A172 (cell line): Measurements from ENCODE around the gene TFDP3. TPM values are rescaled to one million over a fixed set of nuclear protein-coding genes. Genes with fewer than 3 reads are reported as not detected.
A peak's percentile ranks its signal among the peaks of the same experiment; 100 is the strongest.

ENCODE experiments used
- DNase-seq: peaks from one replicate; pipeline ENCODE4 v3.0.0-alpha.2; 2015; ENCODE audit warnings: low spot score
- total RNA-seq: library from RNA; depleted of rRNA; stranded (reverse); fragments of >200 nt; shearing (Covaris generic); gene quantifications from 2 replicates; pipeline ENCODE4 v1.2.3, GENCODE V29; 2014; rRNA removed

The TFDP3 gene
- not detected in 2 replicates for total RNA-seq

DNA sequence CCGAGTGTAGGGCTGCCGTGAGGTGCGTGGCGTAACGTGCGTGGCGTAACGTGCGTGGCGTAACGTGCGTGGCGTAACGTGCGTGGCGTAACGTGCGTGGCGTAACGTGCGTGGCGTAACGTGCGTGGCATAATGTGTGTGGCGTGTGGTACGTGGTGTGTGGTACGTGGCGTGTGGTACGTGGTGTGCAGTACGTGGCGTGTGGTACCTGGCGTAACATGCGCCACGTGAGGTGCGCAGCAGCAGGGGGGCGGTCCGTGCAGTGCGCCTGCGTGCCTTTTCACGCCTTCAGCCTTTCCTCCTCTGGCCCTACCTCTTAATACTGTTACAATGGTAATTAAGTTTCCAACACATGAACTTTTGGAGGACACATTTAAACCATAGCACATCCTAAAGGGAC, at the start of gene TFDP3:
Gene TFDP3, minus strand, starts transcription at position 26 of the 400 bp plus-strand sequence. CDS start 95 bp downstream, outside the sequence.
- no peak for DNase-seq

GRCh38 chrX:133267621-133268020, 49.5 kb upstream of the TFDP3 start:
- no peak for DNase-seq

DNA sequence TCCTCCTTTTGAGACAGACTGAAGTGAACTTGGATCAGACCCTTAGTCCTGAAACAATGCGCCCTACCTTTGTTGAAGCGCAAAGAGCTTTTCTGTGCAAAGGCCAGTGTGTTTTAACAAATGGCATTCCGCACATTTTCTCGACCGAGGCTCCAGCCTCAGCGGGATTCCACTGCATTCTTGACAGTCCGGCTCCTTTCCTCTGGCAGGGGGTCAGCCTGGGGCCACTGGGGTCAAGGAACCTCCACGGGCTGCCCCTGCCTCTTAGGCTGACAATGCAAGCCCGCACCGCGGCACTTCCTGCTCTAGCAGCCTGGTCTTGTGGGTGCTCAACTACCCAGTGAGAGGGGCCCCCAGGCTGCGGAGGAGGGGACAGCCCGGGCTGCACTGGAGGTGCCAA, 47.2 kb upstream of the TFDP3 start:
- no peak for DNase-seq

GRCh38 chrX:133258481-133258880, 40.3 kb upstream of the TFDP3 start:
- DNase-seq: peak; percentile 23

GRCh38 chrX:133254666-133255065, 36.5 kb upstream of the TFDP3 start:
- peak; percentile 18 for DNase-seq

GRCh38 chrX:133251204-133251603, 33.0 kb upstream of the TFDP3 start:
- DNase-seq: no peak

GRCh38 chrX:133250184-133251100, 32.3 kb upstream of the TFDP3 start:
- no peak for DNase-seq

GRCh38 chrX:133249266-133250058, 31.3 kb upstream of the TFDP3 start:
- DNase-seq: no peak

GRCh38 chrX:133248177-133248576, 30.0 kb upstream of the TFDP3 start:
- DNase-seq: no peak

GRCh38 chrX:133246921-133247320, 28.8 kb upstream of the TFDP3 start:
- no peak for DNase-seq

GRCh38 chrX:133235830-133236229, 17.7 kb upstream of the TFDP3 start:
- DNase-seq: no peak

GRCh38 chrX:133232331-133232730, 14.2 kb upstream of the TFDP3 start:
- no peak for DNase-seq

DNA sequence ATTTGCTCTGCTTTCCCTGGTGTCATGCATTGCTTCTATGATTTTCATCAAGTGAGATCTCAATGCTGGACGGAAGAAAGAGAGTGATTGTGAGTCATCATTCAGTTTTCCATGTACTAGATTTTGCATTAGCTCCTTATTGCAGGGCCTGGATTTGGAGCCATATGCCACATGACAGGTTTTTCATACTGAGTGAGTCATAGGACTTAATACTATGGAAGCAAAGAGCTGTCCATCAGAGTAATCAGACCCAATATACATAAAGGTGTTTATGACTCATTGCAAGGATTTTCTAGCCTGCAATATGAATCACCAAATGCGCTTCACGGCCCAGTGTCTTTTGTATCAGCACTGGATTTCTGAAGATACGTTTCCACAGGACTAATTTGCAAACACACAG, 11.2 kb upstream of the TFDP3 start:
- DNase-seq: peak; percentile 54

DNA sequence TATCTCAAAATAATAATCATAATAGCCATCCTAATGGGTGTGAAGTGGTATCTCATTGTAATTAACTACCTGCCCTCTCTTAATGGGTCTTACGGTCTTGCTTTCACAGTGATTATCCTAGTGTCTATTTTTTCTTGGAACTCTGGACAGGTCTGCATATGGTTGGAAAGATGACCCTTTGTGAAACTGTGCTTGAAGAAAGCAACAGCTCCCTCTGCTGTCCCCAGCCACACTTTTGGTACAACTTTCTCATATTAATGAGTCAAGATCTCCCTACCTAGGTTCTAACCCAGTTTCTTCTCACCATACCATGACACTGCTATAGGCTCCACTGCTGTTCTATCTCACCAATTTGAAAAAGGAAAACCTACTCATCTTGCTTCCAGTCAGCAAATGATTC, 2.4 kb downstream of the TFDP3 start:
- DNase-seq: no peak

DNA sequence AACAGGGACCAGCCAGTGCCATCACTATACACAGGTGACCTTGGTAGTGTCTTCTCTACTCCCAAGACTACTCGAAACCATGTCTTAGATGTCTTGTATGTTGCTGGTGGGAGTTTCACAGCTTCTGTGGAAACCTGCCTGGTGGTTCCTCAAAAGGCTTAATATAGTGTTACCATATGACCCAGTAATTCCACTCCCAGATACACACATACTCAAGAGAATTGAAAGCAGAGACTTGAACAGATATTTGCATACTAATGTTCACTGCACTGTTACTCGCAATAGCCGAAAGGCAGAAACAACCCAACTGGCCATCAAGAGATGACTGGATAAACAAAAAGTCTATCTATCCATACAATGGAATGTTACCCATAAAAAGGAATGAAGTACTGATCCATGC, 3.1 kb downstream of the TFDP3 start:
- DNase-seq: no peak

DNA sequence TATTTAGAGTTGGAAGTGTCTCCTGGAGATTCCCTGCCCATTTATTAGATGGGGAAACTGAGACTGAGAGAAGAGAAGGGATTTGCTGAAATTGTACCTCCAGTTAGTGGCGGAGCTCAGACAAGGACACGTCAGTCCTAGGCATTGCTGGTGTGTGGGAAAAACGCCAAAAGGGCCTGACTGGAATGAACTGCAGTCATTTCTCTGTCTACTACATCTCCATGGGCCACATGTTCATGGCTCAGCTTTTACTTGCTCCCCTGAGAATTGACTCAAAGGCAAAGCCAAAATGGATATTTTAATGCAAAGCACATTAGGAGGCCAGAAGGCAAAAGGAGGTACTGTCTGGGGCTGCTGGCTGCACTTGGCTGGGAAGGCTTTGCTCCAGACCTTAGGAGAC, 3.9 kb downstream of the TFDP3 start:
- no peak for DNase-seq

- DNase-seq: no peak
These were observed 5.0 kb downstream of the TFDP3 start for GRCh38 chrX:133213117-133213516.

GRCh38 chrX:133207751-133208150, 10.4 kb downstream of the TFDP3 start:
- DNase-seq: no peak

DNA sequence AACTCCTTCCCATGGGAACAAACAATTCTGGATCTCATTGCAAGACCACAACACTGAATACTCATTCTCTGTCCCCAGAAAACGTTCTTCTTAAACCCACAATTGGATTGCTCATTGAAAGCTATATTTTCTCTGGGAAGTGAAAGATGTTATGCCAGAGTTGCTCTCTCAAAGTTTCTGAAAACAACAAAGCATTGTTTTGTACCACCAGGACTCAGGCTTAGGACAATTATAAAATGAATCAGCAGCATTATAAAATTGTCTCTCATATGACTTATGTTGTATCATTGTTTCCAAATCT, 26.5 kb downstream of the TFDP3 start:
- DNase-seq: no peak

DNA sequence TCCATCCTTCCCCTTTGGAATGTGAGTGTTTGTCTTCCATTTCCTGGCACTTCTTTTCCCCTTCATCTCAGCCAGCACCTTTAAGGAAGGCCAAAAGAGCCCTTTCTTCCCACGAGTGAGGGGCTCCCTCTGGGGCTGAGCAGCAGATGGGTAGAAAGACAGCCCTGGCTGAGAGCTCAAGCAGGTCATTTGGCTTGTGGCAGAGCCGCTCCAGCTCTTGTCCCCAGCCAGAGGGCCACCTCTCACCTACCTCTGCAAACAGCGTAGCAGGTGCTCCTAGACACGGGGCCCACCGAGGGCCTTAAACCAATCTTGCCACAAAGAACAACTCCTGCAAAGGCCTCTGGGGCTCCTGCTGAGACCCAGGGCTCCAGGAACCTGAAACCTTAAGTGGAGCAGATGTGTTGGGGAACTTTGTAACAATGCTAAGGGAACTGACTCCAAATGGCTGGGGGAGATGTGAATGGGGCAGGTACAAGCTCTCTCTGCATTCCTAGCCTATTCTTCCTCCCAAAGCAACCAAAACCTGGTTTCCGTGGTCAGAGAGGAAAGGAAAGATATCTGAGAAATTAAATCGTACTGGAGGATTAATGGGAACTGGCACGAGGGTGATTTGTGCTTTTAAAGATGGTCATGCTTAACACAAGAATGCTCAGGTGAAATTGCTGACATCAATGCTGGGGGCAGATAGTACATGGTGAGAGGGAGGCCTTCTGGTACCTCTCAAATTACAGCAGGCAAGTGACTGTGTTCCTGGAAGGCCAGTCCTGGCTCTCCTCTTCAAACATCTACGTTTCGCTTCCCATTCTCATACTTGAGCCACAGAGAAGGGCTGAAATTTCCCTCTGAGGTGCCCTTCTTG, 27.0 kb downstream of the TFDP3 start:
- no peak for DNase-seq

DNA sequence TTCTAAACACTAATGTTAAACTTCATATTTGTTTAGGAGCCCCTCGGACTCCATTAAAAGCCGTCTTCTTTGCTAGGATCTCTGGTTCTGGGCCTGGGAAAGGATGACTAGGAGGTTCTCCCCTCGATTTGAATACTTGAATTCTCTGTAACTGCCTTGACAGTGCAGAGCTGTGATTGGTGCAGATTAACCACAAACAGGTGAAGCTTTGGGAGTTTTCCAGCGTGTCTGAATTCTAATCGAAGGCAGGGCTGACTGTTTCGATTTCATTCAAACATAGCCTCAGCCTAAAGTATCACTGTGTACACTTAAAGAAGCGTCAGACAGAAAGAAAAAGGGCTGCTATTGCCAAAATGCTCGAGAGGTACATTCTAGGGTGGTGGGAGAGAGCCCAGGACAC, 29.0 kb downstream of the TFDP3 start:
- DNase-seq: no peak

GRCh38 chrX:133188631-133189030, 29.5 kb downstream of the TFDP3 start:
- no peak for DNase-seq
